Measurements from ENCODE around the gene POLR2L. TPM values are rescaled to one million over a fixed set of nuclear protein-coding genes. Genes with fewer than 3 reads are reported as not detected.

POLR2L gene
- total RNA-seq, 1 experiment from 2014 or later = 99.7 TPM

- peaks cover 8% of the 10 kb centered on the region for H3K4me1 ChIP-seq (replicated peaks; ENCODE audit: insufficient read depth)
- no peaks in the 10 kb centered on the region for H3K9me2 ChIP-seq (ENCODE audit: insufficient read depth)
- intact Hi-C loops (cut with micrococcal nuclease; ENCODE audit: unreplicated experiment) = loop anchor here (5.0 kb wide), 1 partner anchor 49 kb away; the partner anchor contains the start of gene TALDO1
- no peak for TF ChIP-seq EZH2 (IDR thresholded peaks at IDR 0.05; ENCODE audit: low read depth)
- no peak for TF ChIP-seq CTCF (conservative IDR thresholded peaks at IDR 0.05)
- H3K36me3 ChIP-seq (ENCODE audit: low read depth) = no peaks in the 10 kb centered on the region
- H3F3A ChIP-seq (ENCODE audit: insufficient read depth, low read depth) = peaks cover 3% of the 10 kb centered on the region; the same call in 1 of the 2 replicates
- ChIA-PET POLR2A (ENCODE audit: unreplicated experiment) (interaction anchor here (0.6 to 0.7 kb wide), 2 partner anchors 11 to 38 kb away, joined by 5 to 8 read pairs; no protein-coding TSS in a partner anchor), CTCF (no interaction called here)
- H3K9me3 ChIP-seq (ENCODE audit: insufficient read depth, low read depth) = no peaks in the 10 kb centered on the region
- peak overlapping the region; percentile 80 for H3K4me3 ChIP-seq
- H3K27ac ChIP-seq = no peak overlapping the region
- no peaks in the 10 kb centered on the region for H3K79me2 ChIP-seq (ENCODE audit: low read depth)
- peak overlapping the region; percentile 75 for H3K4me2 ChIP-seq
- peak in 1 of 2 experiments; percentile 31 for DNase-seq
- no TSS peak for BruUV-seq (replicated peaks)
- H4K20me1 ChIP-seq (ENCODE audit: insufficient read depth) = no peaks in the 10 kb centered on the region
- H2AFZ ChIP-seq = no peak overlapping the region
- no peaks in the 10 kb centered on the region for H3K27me3 ChIP-seq (ENCODE audit: insufficient read depth, low read depth)
Measured at GRCh38 chr11:796565-797295, 45.6 kb downstream of the POLR2L start.

- H4K20me1 ChIP-seq (ENCODE audit: insufficient read depth) = no peaks in the 10 kb centered on the region
- H3K27ac ChIP-seq = no peak overlapping the region
- no peaks in the 10 kb centered on the region for H3K36me3 ChIP-seq (ENCODE audit: low read depth)
- no peaks in the 10 kb centered on the region for H3K9me3 ChIP-seq (ENCODE audit: insufficient read depth, low read depth)
- H3K9me2 ChIP-seq (ENCODE audit: insufficient read depth) = no peaks in the 10 kb centered on the region
- peak overlapping the region; percentile 75 for H3K4me2 ChIP-seq
- intact Hi-C loops (cut with micrococcal nuclease; ENCODE audit: unreplicated experiment) = loop anchor here (5.0 kb wide), 1 partner anchor 49 kb away; the partner anchor contains the start of gene TALDO1
- BruUV-seq (replicated peaks) = no TSS peak
- TF ChIP-seq CTCF (conservative IDR thresholded peaks at IDR 0.05) = no peak
- no peak for TF ChIP-seq EZH2 (IDR thresholded peaks at IDR 0.05; ENCODE audit: low read depth)
- H3F3A ChIP-seq (ENCODE audit: insufficient read depth, low read depth) = peaks cover 3% of the 10 kb centered on the region; the same call in 1 of the 2 replicates
- peaks cover 8% of the 10 kb centered on the region for H3K4me1 ChIP-seq (replicated peaks; ENCODE audit: insufficient read depth)
- DNase-seq = peak; percentile 47 to 61
- POLR2A ChIA-PET (ENCODE audit: unreplicated experiment) = interaction anchor here (0.6 to 1.2 kb wide), 3 partner anchors 19 to 764 kb away, joined by 7 read pairs; partner anchors contain the start of genes GATD1 and PNPLA2
- CTCF ChIA-PET = no interaction called here
- H3K27me3 ChIP-seq (ENCODE audit: insufficient read depth, low read depth) = no peaks in the 10 kb centered on the region
- no peaks in the 10 kb centered on the region for H3K79me2 ChIP-seq (ENCODE audit: low read depth)
- H2AFZ ChIP-seq = no peak overlapping the region
- peak overlapping the region; percentile 80 for H3K4me3 ChIP-seq
Measured at GRCh38 chr11:795634-796564, 46.4 kb downstream of the POLR2L start.

Measured in PC-9 (cell line).